K562 (cell line): ENCODE measurements around the gene ARNT2. TPM values are rescaled to one million over a fixed set of nuclear protein-coding genes. Genes with fewer than 3 reads are reported as not detected.

Experiments used
- ATAC-seq: fragments of 200-7000 bp; cut with Tn5 transposase; 3 replicates; pipeline ENCODE4 v1.9.1; 2020; ENCODE audit warnings: moderate library complexity
- BruUV-seq: library from RNA; stranded (reverse); fragments of 400-500 nt; replicated peaks from 2 replicates; lab custom pipeline; 2021; lab: Mats Ljungman, UMichigan
- CTCF ChIA-PET: fragments of 300-600 bp; formaldehyde crosslinking; extraction: SDS; loops from one replicate; lab custom pipeline; 2021; ENCODE audit warnings: low intra/inter-chr PET ratio; lab: Yijun Ruan, JAX
- POLR2A ChIA-PET: fragments of 300-600, 350-650 bp; sonication (Branson Sonifier 250); formaldehyde crosslinking; extraction: SDS; loops from one replicate; lab custom pipeline; 2021; ENCODE audit warnings: antibody characterized with exemption, inconsistent platforms; lab: Yijun Ruan, JAX
- DNase-seq, 4 experiments: peaks; one replicate each; pipeline versions ENCODE4 v3.0.0 to v3.0.0-alpha.2; 2011 to 2018; ENCODE audit warnings: low spot score in 3 of 4, mixed read lengths in 3 of 4; ENCODE audit errors: extremely low read depth in 1 of 4
- FAIRE-seq: peaks from 2 replicates; lab custom pipeline; 2011; peaks lifted over from hg19 to GRCh38; lab: Jason Lieb, UNC
- H2AFZ ChIP-seq: 2 replicates; pipeline ENCODE4 v1.6.0; 2011; ENCODE audit warnings: low read depth, low read length, control low read depth, inconsistent platforms
- H3K27ac ChIP-seq: fragments of 200-600 bp; 3 replicates; pipeline ENCODE4 v1.8.0; 2011; ENCODE audit warnings: low read depth, mild to moderate bottlenecking, control low read depth, inconsistent platforms, low read length, moderate library complexity, mixed read lengths; ENCODE audit errors: extremely low read depth
- H3K27me3 ChIP-seq, 2 experiments: fragments of 300-600 bp in 1 of 2; 2 replicates in 1 of 2; 3 replicates in 1 of 2; pipeline versions ENCODE4 v1.6.0 to v1.8.0; 2011; ENCODE audit warnings: inconsistent platforms in 2 of 2, low read length in 2 of 2, mild to moderate bottlenecking in 1 of 2, mixed read lengths in 1 of 2, moderate library complexity in 1 of 2; ENCODE audit not compliant: control insufficient read depth in 2 of 2, insufficient read depth in 2 of 2
- H3K36me3 ChIP-seq: fragments of 300-600 bp; 3 replicates; pipeline ENCODE4 v1.8.0; 2011; ENCODE audit warnings: mild to moderate bottlenecking, low read length, inconsistent platforms; ENCODE audit not compliant: control insufficient read depth, insufficient read depth
- H3K4me1 ChIP-seq, 2 experiments: fragments of 200-600 bp in 1 of 2; replicated peaks in 1 of 2; 2 replicates in 1 of 2; 3 replicates in 1 of 2; pipeline versions ENCODE4 v1.5.1 to v1.8.0; 2011; ENCODE audit warnings: inconsistent platforms in 2 of 2, low read length in 2 of 2, mild to moderate bottlenecking in 1 of 2, mixed read lengths in 1 of 2, moderate library complexity in 1 of 2; ENCODE audit not compliant: control insufficient read depth in 2 of 2, insufficient read depth in 2 of 2
- H3K4me2 ChIP-seq: 2 replicates; pipeline ENCODE4 v1.6.1; 2011; ENCODE audit warnings: low read length, control low read depth, inconsistent platforms, mixed read lengths; ENCODE audit not compliant: insufficient read depth
- H3K4me3 ChIP-seq: fragments of 200-600 bp; sonication (generic), shearing (Covaris generic); 2 replicates; pipeline ENCODE4 v1.5.1; 2016; ENCODE audit warnings: control low read depth, inconsistent platforms
- H3K79me2 ChIP-seq: fragments of 200-600 bp; 3 replicates; pipeline ENCODE4 v1.8.0; 2011; ENCODE audit warnings: low read length, inconsistent platforms; ENCODE audit not compliant: control insufficient read depth, insufficient read depth
- H3K9ac ChIP-seq, 2 experiments: 2 replicates each; pipeline versions ENCODE4 v1.6.0 to v1.6.1; 2011; ENCODE audit warnings: low read depth in 2 of 2, low read length in 2 of 2, control low read depth in 1 of 2, inconsistent platforms in 1 of 2, mild to moderate bottlenecking in 1 of 2, mixed read lengths in 1 of 2; ENCODE audit not compliant: insufficient read depth in 1 of 2
- H3K9me1 ChIP-seq: one replicate; pipeline ENCODE4 v1.6.0; 2011; ENCODE audit warnings: inconsistent platforms, mild to moderate bottlenecking, low read length, moderate library complexity; ENCODE audit not compliant: control insufficient read depth, insufficient read depth
- H3K9me3 ChIP-seq: replicated peaks from 2 replicates; pipeline ENCODE4 v1.5.1; 2011; ENCODE audit warnings: low read depth, low read length, inconsistent platforms; ENCODE audit not compliant: control insufficient read depth, insufficient read depth
- H4K20me1 ChIP-seq: replicated peaks from 2 replicates; pipeline ENCODE4 v1.6.1; 2011; ENCODE audit warnings: low read length, inconsistent platforms, mixed read lengths; ENCODE audit not compliant: control insufficient read depth, insufficient read depth
- HDAC8 ChIP-seq: fragments of 450-650 bp; IDR thresholded peaks from 2 replicates; pipeline ENCODE4 v1.6.1; 2016; ENCODE audit warnings: mild to moderate bottlenecking, missing genetic modification characterization, moderate library complexity, missing compliant biosample characterization
- KDM5B ChIP-seq: fragments of 200-600 bp; sonication (generic); IDR thresholded peaks from 2 replicates; pipeline ENCODE4 v1.6.1; 2012; ENCODE audit warnings: low read depth, mild to moderate bottlenecking, moderate library complexity, low read length, control low read depth, inconsistent platforms; ENCODE audit not compliant: insufficient replicate concordance
- KLF13 ChIP-seq: fragments of 450-650 bp; IDR thresholded peaks from 2 replicates; pipeline ENCODE4 v1.6.1; 2016; ENCODE audit warnings: missing genetic modification characterization, low read depth, mild to moderate bottlenecking, missing compliant biosample characterization, moderate library complexity, borderline replicate concordance
- LARP7 ChIP-seq: fragments of 450-650 bp; IDR thresholded peaks from 2 replicates; pipeline ENCODE4 v1.6.1; 2016
- NCOA6 ChIP-seq: fragments of 450-650 bp; IDR thresholded peaks from 2 replicates; pipeline ENCODE4 v1.6.1; 2017; ENCODE audit warnings: mild to moderate bottlenecking
- NR2C2 ChIP-seq, 2 experiments: fragments of 200-800 bp in 1 of 2; sonication (Bioruptor generic) in 1 of 2; sonication (generic) in 1 of 2; formaldehyde crosslinking in 1 of 2; IDR thresholded peaks; 2 replicates each; pipeline versions ENCODE4 v1.6.1 to v1.8.0; 2016 to 2022; ENCODE audit warnings: mild to moderate bottlenecking in 1 of 2, missing compliant biosample characterization in 1 of 2, missing genetic modification characterization in 1 of 2, missing genetic modification reagents in 1 of 2
- REST ChIP-seq, 2 experiments: fragments of 450-650 bp; formaldehyde crosslinking in 1 of 2; IDR thresholded peaks; 2 replicates each; pipeline versions ENCODE4 v1.4.0 to v1.6.1; 2014 to 2020; ENCODE audit warnings: mild to moderate bottlenecking in 2 of 2, borderline replicate concordance in 1 of 2, low read depth in 1 of 2
- ZNF133 ChIP-seq: fragments of 250-450 bp; sonication (Bioruptor Pico); IDR thresholded peaks from 2 replicates; pipeline ENCODE4 v1.4.0; 2020; ENCODE audit warnings: mild to moderate bottlenecking
- ZNF174 ChIP-seq: fragments of 250-450 bp; sonication (Bioruptor Pico); IDR thresholded peaks from 2 replicates; pipeline ENCODE4 v1.4.0; 2020; ENCODE audit warnings: mild to moderate bottlenecking
- ZNF551 ChIP-seq: fragments of 250-450 bp; sonication (Bioruptor Pico); IDR thresholded peaks from 2 replicates; pipeline ENCODE4 v1.5.0; 2021; ENCODE audit warnings: mild to moderate bottlenecking, moderate library complexity
- ZSCAN32 ChIP-seq: fragments of 450-650 bp; formaldehyde crosslinking; IDR thresholded peaks from 2 replicates; pipeline ENCODE4 v1.4.0; 2020; ENCODE audit warnings: mild to moderate bottlenecking, moderate library complexity
- WGBS: fragments of 100-300 bp; shearing (Covaris generic); methylation state at CpG from one replicate; pipeline ENCODE4 v1.1.6; 2016; ENCODE audit warnings: low coverage, mixed read lengths; ENCODE audit not compliant: insufficient coverage; ENCODE audit errors: missing lambda C conversion rate; 5-methylcytosine and 5-hydroxymethylcytosine counted together
- in situ Hi-C: fragments of 300-500 bp; cut with MboI; formaldehyde crosslinking; loops from 4 replicates; pipeline ENCODE4 v1.15.0; 2018; ENCODE audit warnings: inconsistent platforms, mixed read lengths
- intact Hi-C: fragments of 100-400 bp; cut with micrococcal nuclease; formaldehyde crosslinking; loops from 2 replicates; pipeline ENCODE4 v1.14.2; 2022
- polyA plus RNA-seq, 8 experiments: library from polyadenylated mRNA; depleted of rRNA in 4 of 8; stranded (reverse) in 5 of 8; unstranded in 3 of 8; fragments of >200 nt; fragmentation: Nextera tagmentation in 2 of 8; fragmentation: Illumina TruSeq in 1 of 8; extraction: Ambion mirVana in 2 of 8; extraction: Trizol in 1 of 8; gene quantifications; 2 replicates each; pipeline versions ENCODE4 v1.2.1 to v1.2.3, GENCODE V29; 2011 to 2014; ENCODE audit warnings: inconsistent platforms in 1 of 8, missing spikeins in 1 of 8
- total RNA-seq, 7 experiments: library from RNA; depleted of rRNA in 6 of 7; stranded (reverse); fragments of >200 nt in 6 of 7; fragmentation: Illumina TruSeq in 2 of 7; extraction: Trizol in 2 of 7; gene quantifications; 2 replicates each; pipeline versions ENCODE4 v1.2.1 to v1.2.3, GENCODE V29; 2011 to 2021; ENCODE audit warnings: low replicate concordance in 1 of 7
- TF ChIP-seq, protein P1 (sequence below): sonication (generic); formaldehyde crosslinking; IDR thresholded peaks from 2 replicates; pipeline ENCODE4 v1.8.1; 2023; ENCODE audit warnings: mild to moderate bottlenecking, missing genetic modification reagents

ARNT2 gene
- total and polyA plus RNA-seq, 9 of the 15 experiments (the other 6 are each of a cell fraction or from before 2014, with no cell fraction given): 0.01 TPM; not detected in 8

- in situ Hi-C loops (no loop called here), intact Hi-C loops (no loop called here)
- TF ChIP-seq, protein P1, sequence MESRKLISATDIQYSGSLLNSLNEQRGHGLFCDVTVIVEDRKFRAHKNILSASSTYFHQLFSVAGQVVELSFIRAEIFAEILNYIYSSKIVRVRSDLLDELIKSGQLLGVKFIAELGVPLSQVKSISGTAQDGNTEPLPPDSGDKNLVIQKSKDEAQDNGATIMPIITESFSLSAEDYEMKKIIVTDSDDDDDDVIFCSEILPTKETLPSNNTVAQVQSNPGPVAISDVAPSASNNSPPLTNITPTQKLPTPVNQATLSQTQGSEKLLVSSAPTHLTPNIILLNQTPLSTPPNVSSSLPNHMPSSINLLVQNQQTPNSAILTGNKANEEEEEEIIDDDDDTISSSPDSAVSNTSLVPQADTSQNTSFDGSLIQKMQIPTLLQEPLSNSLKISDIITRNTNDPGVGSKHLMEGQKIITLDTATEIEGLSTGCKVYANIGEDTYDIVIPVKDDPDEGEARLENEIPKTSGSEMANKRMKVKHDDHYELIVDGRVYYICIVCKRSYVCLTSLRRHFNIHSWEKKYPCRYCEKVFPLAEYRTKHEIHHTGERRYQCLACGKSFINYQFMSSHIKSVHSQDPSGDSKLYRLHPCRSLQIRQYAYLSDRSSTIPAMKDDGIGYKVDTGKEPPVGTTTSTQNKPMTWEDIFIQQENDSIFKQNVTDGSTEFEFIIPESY (CRISPR knock-in tag): no peak
- TF ChIP-seq ZNF133 (no peak), KLF13 (tag) (no peak), ZNF551 (CRISPR knock-in tag) (no peak), HDAC8 (tag) (no peak), ZSCAN32 (no peak), REST (IDR thresholded peaks at IDR 0.05; ENCODE audit: borderline replicate concordance) (no peak), REST (CRISPR knock-in tag; IDR thresholded peaks at IDR 0.05; ENCODE audit: low read depth) (no peak), NR2C2 (CRISPR knock-in tag; IDR thresholded peaks at IDR 0.05) (no peak), NR2C2 (tag; IDR thresholded peaks at IDR 0.05) (no peak), NCOA6 (no peak), KDM5B (no peak), ZNF174 (no peak), LARP7 (no peak)
These were observed 226.8 kb downstream of the ARNT2 start for GRCh38 chr15:80630981-80631380.

More at GRCh38 chr15:80630981-80631380, 226.8 kb downstream of the ARNT2 start:
- WGBS: 0% methylated on average over 7 of the region's 7 CpGs
- ATAC-seq: no peak
- no peaks in the 10 kb centered on the region for H3K4me1 ChIP-seq
- no peaks in the 10 kb centered on the region for H4K20me1 ChIP-seq
- H3K4me2 ChIP-seq: no peak overlapping the region
- no peak overlapping the region for H3K9ac ChIP-seq
- no peak overlapping the region for H3K27ac ChIP-seq
- H2AFZ ChIP-seq: no peak overlapping the region
- BruUV-seq: no TSS peak
- no peak for DNase-seq
- no peaks in the 10 kb centered on the region for H3K36me3 ChIP-seq
- no peaks in the 10 kb centered on the region for H3K9me1 ChIP-seq
- CTCF ChIA-PET: no interaction called here
- H3K79me2 ChIP-seq: no peaks in the 10 kb centered on the region
- peaks cover 7 to 11% of the 10 kb centered on the region in 2 experiments; a peak in 3 of 5 replicates for H3K27me3 ChIP-seq
- POLR2A ChIA-PET: interaction anchor here (0.6 kb wide), 2 partner anchors 13 to 329 kb away, joined by 3 read pairs; no protein-coding TSS in a partner anchor
- no peak overlapping the region for H3K4me3 ChIP-seq
- H3K9me3 ChIP-seq: no peaks in the 10 kb centered on the region
- FAIRE-seq: no peak
